ENCODE results near the gene TMEM184C. TPM values are rescaled to one million over a fixed set of nuclear protein-coding genes. Genes with fewer than 3 reads are reported as not detected.

The TMEM184C gene
- total RNA-seq, 4 donors from 2014 or later = 14.9 to 40.3 (median 25.5) TPM

DNA sequence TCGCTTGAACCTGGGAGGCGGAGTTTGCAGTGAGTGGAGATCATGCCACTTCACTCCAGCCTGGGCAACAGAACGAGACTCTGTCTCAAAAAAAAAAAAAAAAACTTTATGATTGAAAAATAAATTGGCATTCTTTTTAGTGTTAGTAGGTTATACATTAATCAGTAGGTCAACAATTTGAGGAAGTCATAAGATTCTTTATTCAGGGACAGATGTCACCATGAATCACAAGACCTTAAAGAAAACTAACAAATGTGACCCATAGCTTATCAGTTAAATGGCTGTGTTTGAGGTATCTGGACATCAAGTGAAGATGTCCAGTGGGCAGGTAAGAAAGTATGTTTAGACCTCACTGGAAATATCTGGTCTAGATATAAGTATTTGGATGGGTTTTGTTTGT, 76.0 kb downstream of the TMEM184C start:
- H3K27ac ChIP-seq = no peak overlapping the region
- intact Hi-C loops (cut with DNase I; ENCODE audit: low total_unique reads) = no loop called here
- in situ Hi-C loops (cut with MboI; ENCODE audit: low pct_ligation_motif_present in 1 of 4, low pct_unique_long_range_greater_than_20kb in 1 of 4, low sequenced_read_pairs in 3 of 4) = no loop called here
- H3K9me3 ChIP-seq = no peaks in the 10 kb centered on the region
- no peaks in the 10 kb centered on the region for H3K36me3 ChIP-seq
- no peak overlapping the region for H3K4me3 ChIP-seq
- TF ChIP-seq, protein P1, sequence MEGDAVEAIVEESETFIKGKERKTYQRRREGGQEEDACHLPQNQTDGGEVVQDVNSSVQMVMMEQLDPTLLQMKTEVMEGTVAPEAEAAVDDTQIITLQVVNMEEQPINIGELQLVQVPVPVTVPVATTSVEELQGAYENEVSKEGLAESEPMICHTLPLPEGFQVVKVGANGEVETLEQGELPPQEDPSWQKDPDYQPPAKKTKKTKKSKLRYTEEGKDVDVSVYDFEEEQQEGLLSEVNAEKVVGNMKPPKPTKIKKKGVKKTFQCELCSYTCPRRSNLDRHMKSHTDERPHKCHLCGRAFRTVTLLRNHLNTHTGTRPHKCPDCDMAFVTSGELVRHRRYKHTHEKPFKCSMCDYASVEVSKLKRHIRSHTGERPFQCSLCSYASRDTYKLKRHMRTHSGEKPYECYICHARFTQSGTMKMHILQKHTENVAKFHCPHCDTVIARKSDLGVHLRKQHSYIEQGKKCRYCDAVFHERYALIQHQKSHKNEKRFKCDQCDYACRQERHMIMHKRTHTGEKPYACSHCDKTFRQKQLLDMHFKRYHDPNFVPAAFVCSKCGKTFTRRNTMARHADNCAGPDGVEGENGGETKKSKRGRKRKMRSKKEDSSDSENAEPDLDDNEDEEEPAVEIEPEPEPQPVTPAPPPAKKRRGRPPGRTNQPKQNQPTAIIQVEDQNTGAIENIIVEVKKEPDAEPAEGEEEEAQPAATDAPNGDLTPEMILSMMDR (IDR thresholded peaks at IDR 0.05) = no peak
- TF ChIP-seq POLR2AphosphoS5 (IDR thresholded peaks at IDR 0.05) (no peak), EP300 (IDR thresholded peaks at IDR 0.05; ENCODE audit: low read depth) (no peak), POLR2A (IDR thresholded peaks at IDR 0.05) (no peak)
- peaks cover 0 to 9% (median 0%) of the 10 kb centered on the region in 4 donors for H3K4me1 ChIP-seq
- WGBS, 2 donors (ENCODE audit: low coverage in 1 of 2) = 45 to 53% methylated on average over 3 of the region's 3 CpGs
- no peak for DNase-seq
- peaks cover 3% of the 10 kb centered on the region for H3K27me3 ChIP-seq

DNA sequence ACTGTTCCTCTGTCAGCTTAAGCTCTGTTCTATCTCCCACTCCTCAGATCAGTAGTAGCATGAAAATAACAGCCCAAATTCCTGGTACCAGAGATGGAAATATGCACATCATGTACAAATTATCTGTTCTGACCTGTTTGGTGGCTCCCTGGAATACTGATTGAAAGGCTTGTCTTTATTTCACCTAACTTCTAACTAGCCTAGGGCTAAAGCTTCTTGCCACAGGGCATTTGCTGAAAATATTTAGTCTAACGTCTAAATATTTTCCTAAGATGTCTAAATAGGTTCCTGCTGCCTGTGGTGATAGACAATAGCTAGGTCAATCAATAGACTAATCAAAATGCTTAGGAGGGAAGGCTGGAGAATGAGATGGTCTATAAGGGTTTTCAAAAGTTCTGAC, 79.7 kb downstream of the TMEM184C start:
- Histone ChIP-seq H3K9me3 (no peaks in the 10 kb centered on the region), H3K27me3 (no peaks in the 10 kb centered on the region), H3K4me1 (peaks cover 0 to 9% (median 0%) of the 10 kb centered on the region in 4 donors), H3K27ac (no peak overlapping the region), H3K4me3 (no peak overlapping the region), H3K36me3 (no peaks in the 10 kb centered on the region)
- no peak for DNase-seq
- in situ Hi-C loops (cut with MboI; ENCODE audit: low pct_ligation_motif_present in 1 of 4, low pct_unique_long_range_greater_than_20kb in 1 of 4, low sequenced_read_pairs in 3 of 4) = no loop called here
- WGBS, 2 donors (ENCODE audit: low coverage in 1 of 2) = 63 to 67% methylated on average over 1 of the region's 1 CpG
- intact Hi-C loops (cut with DNase I; ENCODE audit: low total_unique reads) = no loop called here
- TF ChIP-seq, protein P1 (IDR thresholded peaks at IDR 0.05) = no peak
- TF ChIP-seq POLR2A (IDR thresholded peaks at IDR 0.05) (no peak), POLR2AphosphoS5 (IDR thresholded peaks at IDR 0.05) (no peak)

DNA sequence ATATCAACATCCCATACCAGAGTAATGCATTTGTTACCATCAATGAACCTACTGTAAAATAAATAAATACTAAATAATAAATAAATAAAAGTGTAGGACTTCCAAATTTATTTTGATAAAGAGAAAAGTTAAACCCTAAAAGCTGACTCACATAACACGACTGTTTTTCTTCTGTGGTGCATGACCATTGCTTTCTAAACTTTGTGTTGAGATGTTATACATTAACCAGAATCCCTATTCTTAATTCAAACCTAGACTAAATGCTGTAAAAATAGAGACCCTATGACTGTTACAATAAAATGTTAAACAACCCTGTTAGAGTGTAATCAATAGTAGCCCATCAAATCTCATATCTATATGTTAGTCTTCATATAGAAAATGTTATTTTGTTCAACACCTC, 87.6 kb downstream of the TMEM184C start:
- in situ Hi-C loops (cut with MboI; ENCODE audit: low pct_ligation_motif_present in 1 of 4, low pct_unique_long_range_greater_than_20kb in 1 of 4, low sequenced_read_pairs in 3 of 4) (loop anchor here in 2 of 4 donors (5.0 kb wide), 1 partner anchor 162 kb away; no protein-coding TSS in a partner anchor), intact Hi-C loops (cut with DNase I; ENCODE audit: low total_unique reads) (no loop called here)
- TF ChIP-seq POLR2A (IDR thresholded peaks at IDR 0.05) (no peak), EP300 (IDR thresholded peaks at IDR 0.05; ENCODE audit: low read depth) (no peak), POLR2AphosphoS5 (IDR thresholded peaks at IDR 0.05) (no peak)
- TF ChIP-seq, protein P1 (IDR thresholded peaks at IDR 0.05) = no peak

DNA sequence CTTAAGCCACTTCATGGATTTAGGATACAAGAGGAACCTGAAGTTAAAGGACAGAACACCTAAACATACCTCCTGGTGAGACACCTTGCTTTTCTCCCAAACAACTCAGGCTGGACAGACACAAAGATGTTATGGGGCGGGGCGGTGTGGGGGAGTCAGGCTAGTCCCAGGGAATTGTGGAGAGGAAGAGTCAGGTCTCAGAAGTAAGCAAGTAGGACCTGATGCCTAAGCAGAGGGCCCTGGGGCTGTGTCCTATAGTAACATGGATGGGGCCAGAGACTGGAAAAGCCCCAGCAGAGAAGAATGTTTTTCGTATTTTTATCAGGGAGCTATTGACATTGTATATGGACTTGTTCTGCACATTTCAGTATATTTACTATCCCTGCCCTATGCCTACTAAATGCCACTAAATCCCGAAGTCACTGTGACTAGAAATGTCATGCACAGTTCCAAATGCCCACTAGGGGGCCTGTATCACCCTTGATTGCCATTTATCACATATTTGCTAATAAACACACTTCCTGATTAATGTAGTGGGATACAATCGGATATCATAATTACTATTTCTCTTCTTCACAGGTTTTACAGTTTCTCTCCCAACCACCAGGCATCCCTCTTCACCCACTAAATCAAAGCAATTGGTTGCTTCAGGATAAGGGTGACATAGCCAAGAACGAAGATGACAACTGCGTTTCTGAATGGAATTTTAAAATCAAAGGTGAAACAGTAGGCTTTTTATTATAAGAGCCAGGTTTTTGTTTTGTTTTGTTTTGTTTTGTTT, 90.9 kb downstream of the TMEM184C start:
- Histone ChIP-seq H3K4me1 (no peaks in the 10 kb centered on the region), H3K27me3 (no peaks in the 10 kb centered on the region), H3K36me3 (no peaks in the 10 kb centered on the region), H3K9me3 (no peaks in the 10 kb centered on the region), H3K4me3 (no peak overlapping the region), H3K27ac (no peak overlapping the region)
- no peak for TF ChIP-seq POLR2A (IDR thresholded peaks at IDR 0.05)
- TF ChIP-seq, protein P1 (IDR thresholded peaks at IDR 0.05) = peak; percentile 84 to 93 (median 90)
- TF ChIP-seq EP300 (IDR thresholded peaks at IDR 0.05; ENCODE audit: low read depth) = no peak
- TF ChIP-seq POLR2AphosphoS5 (IDR thresholded peaks at IDR 0.05) = no peak
- intact Hi-C loops (cut with DNase I; ENCODE audit: low total_unique reads) (loop anchor here (2.0 kb wide), 1 partner anchor 161 kb away; no protein-coding TSS in a partner anchor), in situ Hi-C loops (cut with MboI; ENCODE audit: low pct_ligation_motif_present in 1 of 4, low pct_unique_long_range_greater_than_20kb in 1 of 4, low sequenced_read_pairs in 3 of 4) (loop anchor here in 2 of 4 donors (5.0 kb wide), 1 partner anchor 159 kb away; no protein-coding TSS in a partner anchor)
- WGBS, 2 donors (ENCODE audit: low coverage in 1 of 2) = 34 to 47% methylated on average over 3 to 7 of the region's 7 CpGs
- DNase-seq = peak; percentile 33

More for the DNA sequence above, 87.6 kb downstream of the TMEM184C start:
- H3K4me3 ChIP-seq = no peak overlapping the region
- H3K36me3 ChIP-seq = no peaks in the 10 kb centered on the region
- H3K9me3 ChIP-seq = no peaks in the 10 kb centered on the region
- no peaks in the 10 kb centered on the region for H3K4me1 ChIP-seq
- no peaks in the 10 kb centered on the region for H3K27me3 ChIP-seq
- H3K27ac ChIP-seq = no peak overlapping the region
- WGBS, 2 donors (ENCODE audit: low coverage in 1 of 2) = 47 to 53% methylated on average over 1 of the region's 1 CpG
- no peak for DNase-seq

Data from transverse colon (tissue), 4 donors.